GM21447 (cell line): Measurements from ENCODE around the gene NACA.
"Not testable (repeated sequence)": the region's sequence is repeated elsewhere in the genome, so short reads cannot be mapped to it uniquely, and the experiment has no call there.

ENCODE experiments used
- ATAC-seq: cut with Tn5 transposase; IDR thresholded peaks from one replicate; pipeline ENCODE4 v1.9.1; 2021; ENCODE audit not compliant: unreplicated experiment

Gene NACA

GRCh38 chr12:56724701-56724971, 463 bp downstream of the NACA start:
- no peak for ATAC-seq

- no peak for ATAC-seq
Measured at GRCh38 chr12:56723889-56724700, 1.0 kb downstream of the NACA start.

DNA sequence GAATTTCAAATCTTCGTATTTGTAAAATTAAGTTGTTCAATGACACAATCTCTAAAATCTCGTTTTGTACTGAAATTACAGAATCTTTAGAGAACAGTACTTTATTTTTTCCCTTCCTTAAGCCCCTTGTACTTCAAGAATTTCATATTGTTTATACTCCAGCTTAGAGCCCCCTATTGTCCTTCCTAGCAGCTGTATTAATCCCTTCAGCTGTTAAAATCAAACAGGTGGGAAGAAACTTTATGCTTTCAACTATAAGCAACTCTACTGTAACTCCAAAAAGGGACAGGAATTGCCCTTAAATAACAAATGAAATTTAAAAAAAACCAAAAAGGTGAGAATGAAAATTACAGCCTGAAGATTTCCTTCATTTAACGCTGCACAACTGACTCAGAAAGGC, 1.7 kb downstream of the NACA start:
- ATAC-seq = no peak

DNA sequence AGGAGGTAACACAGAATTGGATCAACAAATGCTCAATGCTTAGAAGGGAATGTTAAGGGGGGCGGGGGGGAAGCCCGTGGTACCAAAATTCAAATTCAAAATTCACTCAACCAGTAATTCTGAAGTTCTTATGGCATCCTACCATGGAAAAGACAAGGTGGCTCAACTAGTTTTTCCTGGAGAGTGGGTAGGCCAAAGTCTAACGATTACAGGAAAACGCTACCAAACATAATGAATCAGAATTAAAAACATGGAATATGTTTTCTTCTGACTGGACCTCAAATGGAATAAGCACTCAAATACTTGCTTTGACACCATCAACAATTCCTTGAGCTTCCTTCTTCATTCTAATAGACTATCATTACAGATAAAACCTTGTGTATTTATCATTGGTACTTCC, 2.3 kb downstream of the NACA start:
- no peak for ATAC-seq

DNA sequence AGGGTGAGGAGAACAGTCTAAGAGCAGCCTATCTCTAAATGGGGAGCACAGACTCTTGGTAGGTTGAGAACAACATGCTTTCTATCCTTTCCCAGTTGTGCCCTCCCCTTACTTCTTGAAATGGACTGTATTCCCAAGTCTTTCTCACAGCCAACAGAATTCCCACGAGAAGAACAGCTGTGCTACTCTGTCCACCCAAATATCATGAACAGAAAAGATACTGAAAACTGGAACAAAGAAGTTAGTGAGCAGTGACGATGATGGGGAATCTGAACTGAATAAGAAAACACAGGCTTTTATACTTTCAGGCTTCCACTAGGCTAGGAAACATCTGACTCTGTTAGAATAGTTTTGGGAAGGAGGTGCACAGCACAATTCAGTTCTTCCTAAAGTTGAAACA, 3.4 kb downstream of the NACA start:
- no peak for ATAC-seq

GRCh38 chr12:56721216-56721615, 3.9 kb downstream of the NACA start:
- ATAC-seq = no peak

GRCh38 chr12:56720731-56721151, 4.4 kb downstream of the NACA start:
- ATAC-seq = no peak

- ATAC-seq = no peak
Measured at GRCh38 chr12:56719056-56719455, 6.0 kb downstream of the NACA start.

- no peak for ATAC-seq
Measured at GRCh38 chr12:56718636-56719035, 6.5 kb downstream of the NACA start.

DNA sequence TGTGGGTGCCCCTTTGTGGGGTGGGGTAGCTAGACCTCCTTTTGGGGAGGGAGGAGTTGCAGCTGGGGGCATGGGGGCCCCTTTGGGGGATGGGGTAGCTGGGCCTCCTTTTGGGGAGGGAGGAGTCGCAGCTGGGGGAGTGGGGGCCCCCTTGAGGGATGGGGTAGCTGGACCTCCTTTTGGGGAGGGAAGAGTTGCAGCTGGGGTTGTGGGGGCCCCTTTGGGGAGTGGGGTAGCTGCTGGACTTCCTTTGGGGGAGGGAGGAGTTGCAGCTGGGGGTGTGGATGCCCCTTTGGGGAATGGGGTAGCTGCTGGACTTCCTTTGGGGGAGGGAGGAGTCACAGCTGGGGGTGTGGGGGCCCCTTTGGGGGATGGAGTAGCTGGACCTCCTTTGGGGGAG, 7.0 kb downstream of the NACA start:
- ATAC-seq = no peak

DNA sequence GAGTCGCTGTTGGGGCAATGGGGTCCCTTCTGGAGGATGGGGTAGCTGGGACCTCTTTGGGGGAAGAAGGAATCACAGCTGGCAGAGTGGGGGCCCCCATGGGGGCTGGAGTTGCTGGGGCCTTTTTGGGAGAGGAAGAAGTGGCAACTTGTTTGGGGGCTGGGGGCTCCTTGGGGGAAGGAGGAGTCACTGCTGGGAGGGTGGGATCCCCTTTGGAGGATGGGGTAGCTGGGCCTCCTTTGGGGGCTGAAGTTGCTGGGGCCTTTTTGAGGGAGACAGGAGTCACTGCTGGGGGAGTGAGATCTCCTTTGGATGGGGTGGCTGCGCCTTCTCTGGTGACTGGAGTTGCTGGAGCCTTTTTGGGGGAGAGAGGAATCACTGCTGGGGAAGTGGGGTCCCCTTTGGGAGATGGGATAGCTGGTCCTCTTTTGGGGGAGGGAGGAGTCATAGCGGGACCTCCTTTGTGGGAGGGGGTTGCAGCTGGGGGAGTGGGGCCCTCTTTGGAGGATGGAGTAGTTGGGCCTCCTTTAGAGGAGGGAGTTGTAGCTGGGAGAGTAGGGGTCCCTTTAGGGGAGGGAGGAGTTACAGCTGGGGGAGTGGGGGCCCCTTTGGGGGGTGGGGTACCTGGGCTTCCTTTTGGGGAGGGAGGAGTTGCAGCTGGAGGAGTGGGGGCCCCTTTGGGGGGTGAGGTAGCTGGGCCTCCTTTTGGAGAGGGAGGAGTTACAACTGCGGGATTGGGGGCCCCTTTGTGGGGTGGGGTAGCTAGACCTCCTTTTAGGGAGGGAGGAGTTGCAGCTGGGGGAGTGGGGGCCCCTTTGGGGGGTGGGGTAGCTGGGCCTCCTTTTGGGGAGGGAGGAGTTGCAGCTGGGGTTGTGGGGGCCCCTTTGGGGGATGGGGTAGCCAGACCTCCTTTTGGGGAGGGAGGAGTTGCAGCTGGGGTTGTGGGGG, 7.9 kb downstream of the NACA start:
- no peak for ATAC-seq

DNA sequence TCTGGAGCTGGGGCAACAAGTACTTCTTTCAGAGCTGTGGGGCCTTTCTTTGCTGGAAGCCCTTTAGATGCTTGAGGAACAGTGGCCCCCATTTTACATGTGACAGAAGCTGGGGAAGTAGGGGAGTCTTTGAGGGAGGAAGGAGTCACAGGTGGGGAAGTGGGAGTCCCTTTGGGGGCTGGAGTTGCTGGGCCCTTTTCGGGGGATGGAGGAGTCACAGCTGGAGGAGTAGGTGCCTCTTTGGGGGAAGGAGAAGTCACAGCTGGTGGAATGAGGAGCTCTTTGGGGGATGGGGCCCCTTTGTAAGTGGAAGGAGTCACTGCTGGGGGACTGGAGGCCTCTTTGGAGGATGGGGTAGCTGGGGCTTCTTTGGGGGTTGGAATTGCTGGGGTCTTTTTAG, 8.6 kb downstream of the NACA start:
- ATAC-seq = no peak

GRCh38 chr12:56715798-56716197, 9.3 kb downstream of the NACA start:
- no peak for ATAC-seq

DNA sequence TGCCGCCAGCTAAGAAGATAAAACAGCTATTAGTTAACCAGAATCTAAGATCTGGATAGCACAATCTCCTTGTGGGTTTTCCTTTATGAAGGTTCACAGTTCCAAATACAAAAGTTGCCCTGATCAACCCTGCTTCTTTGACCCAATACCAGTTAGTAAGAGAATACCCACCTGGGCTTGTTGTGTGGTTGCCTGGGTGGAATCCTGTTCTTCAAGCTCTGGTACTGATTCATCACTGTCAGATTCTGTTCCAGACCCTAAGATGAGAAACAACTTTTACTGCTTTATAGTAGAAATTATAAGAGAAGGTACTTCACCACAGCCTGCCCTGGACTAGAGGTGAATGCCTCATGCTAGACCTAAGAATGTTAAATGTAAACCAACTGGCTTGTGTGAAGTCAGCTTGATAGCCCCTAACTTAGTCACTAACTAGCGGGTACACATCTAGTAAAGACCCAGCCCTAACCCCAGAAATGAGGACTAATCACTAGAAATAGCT, 10.6 kb downstream of the NACA start:
- ATAC-seq = no peak

- ATAC-seq = no peak
Measured at GRCh38 chr12:56713345-56713744, 11.8 kb downstream of the NACA start.

DNA sequence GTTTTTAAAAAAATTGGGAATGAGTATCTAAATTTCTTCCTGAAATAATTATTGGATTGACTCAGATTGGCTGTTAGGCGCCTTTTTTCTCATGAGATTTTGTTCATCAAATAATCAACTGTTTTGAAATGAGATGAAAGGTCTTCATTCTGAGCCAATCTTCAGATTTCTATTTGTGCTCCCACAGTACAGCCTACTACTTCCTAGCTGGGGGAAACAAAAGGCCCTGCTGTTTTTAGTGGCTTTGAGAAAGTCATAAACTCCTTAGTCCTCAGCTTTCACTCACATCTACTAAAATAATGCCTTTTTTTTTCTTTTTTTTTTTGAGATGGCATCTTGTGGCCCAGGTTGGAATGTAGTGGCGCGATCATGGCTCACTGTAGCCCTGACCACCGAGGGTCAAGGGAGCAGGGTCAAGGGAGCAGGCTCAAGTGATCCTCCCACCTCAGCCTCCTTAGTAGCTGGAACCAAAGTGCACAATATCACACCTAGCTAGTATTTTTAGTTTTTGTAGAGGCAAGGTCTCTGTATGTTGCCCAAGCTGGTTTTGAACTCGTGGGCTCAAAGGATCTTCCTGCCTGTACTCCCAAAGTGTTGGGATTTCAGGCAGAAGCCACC, 15.2 kb downstream of the NACA start:
- no peak for ATAC-seq

- not testable (repeated sequence) for ATAC-seq
Measured at GRCh38 chr12:56704522-56704921, 20.6 kb downstream of the NACA start.

DNA sequence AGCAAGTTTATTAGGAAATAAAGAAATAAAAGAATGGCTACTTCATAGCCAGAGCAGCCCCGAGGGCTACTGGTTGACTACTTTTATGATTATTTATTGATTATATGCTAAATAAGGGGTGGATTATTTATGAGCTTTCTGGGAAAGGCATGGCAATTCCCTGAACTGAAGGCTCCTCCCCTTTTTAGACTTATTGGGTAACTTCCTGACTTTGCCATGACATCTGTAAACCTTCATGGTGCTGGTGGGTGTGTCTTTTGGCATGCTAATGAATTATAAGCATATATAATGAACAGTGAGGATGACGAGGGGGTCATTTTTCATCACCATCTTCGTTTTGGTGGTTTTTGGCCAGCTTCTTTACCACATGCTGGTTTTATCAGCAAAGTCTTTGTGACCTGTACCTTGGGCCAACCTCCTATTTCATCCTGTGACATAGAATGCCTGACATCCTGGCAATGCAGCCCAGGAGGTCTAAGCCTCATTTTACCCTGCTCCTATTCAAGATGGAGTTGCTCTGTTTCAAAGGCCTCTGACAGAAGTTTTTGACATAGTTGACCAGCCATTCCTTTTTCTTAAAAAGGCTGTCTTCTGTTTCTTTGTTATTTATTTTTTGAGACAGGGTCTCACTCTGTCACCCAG, 26.0 kb downstream of the NACA start:
- no peak for ATAC-seq

GRCh38 chr12:56695327-56696101, 29.6 kb downstream of the NACA start:
- no peak for ATAC-seq

DNA sequence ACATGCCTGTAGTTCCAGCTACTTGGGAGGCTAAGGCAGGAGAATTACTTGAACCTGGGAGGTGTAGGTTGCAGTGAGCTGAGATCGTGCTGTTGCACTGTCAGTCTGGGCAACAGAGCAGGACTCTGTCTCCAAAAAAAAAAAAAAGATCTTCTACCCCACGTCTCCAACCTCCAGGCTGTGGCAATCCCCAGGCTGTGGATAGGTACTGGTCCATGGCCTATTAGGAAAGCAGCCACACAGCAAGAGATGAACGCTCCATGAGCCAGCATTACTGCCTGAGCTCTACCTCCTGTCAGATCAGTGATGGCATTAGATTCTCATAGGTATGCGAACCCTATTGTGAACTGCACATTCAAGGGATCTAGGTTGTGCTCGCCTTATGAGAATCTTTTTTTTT, 30.9 kb downstream of the NACA start:
- no peak for ATAC-seq

DNA sequence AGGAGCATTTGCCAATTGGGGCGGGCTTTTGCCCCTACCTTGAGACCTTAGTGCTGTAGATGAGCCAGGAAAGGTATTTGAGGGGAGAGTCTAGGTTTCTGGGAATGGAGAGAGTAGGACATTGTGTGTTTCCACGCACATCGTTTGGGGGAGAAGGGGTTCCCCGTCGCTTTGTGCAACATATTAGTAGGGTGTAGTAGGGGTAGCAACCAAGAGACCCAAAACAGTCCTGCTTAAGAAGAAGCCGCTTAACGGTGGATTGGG, 36.3 kb downstream of the NACA start:
- ATAC-seq = no peak
